ENCODE results near the gene UGT1A1. TPM values are rescaled to one million over a fixed set of nuclear protein-coding genes. Genes with fewer than 3 reads are reported as not detected.

UGT1A1 gene
- not detected for total RNA-seq

- Histone ChIP-seq H3K27me3 (replicated peaks; ENCODE audit: insufficient read depth) (no peaks in the 10 kb centered on the region), H3K9me3 (no peaks in the 10 kb centered on the region), H3K4me1 (ENCODE audit: control insufficient read depth in 1 of 2, low read depth in 2 of 2) (no peaks in the 10 kb centered on the region), H3K4me3 (no peak within 1 kb of the TSS), H3K36me3 (no peaks in the 10 kb centered on the region), H3K27ac (no peak within 1 kb of the TSS)
- DNase-seq (ENCODE audit: low spot score) (no peak), ATAC-seq (ENCODE audit: insufficient number of reproducible peaks, low FRiP score, low read depth) (no peak)
- no peak for TF ChIP-seq CTCF (IDR thresholded peaks at IDR 0.05)
These were observed at the start of gene UGT1A1 for GRCh38 chr2:233760043-233760442. UGT1A1 (plus strand) TSS chr2:233760270; CDS start chr2:233760288, 18 bp downstream.

- Histone ChIP-seq H3K36me3 (no peaks in the 10 kb centered on the region), H3K27ac (no peak overlapping the region), H3K9me3 (no peaks in the 10 kb centered on the region), H3K4me1 (ENCODE audit: control insufficient read depth in 1 of 2, low read depth in 2 of 2) (peaks cover 0 to 4% of the 10 kb centered on the region in 2 donors), H3K27me3 (replicated peaks; ENCODE audit: insufficient read depth) (no peaks in the 10 kb centered on the region), H3K4me3 (no peak overlapping the region)
- peak; percentile 58 for ATAC-seq (ENCODE audit: insufficient number of reproducible peaks, low FRiP score, low read depth)
- no peak for DNase-seq (ENCODE audit: low spot score)
- peak; percentile 75 for TF ChIP-seq CTCF (IDR thresholded peaks at IDR 0.05)
These were observed 48.6 kb upstream of the UGT1A1 start for GRCh38 chr2:233711312-233712008.

GRCh38 chr2:233712611-233713261 lies 47.3 kb upstream of the UGT1A1 start, which contains the start of gene UGT1A5:
UGT1A5 (plus strand) TSS chr2:233712907; CDS start chr2:233712992, 85 bp downstream.
- TF ChIP-seq CTCF (IDR thresholded peaks at IDR 0.05), result no peak
- DNase-seq (ENCODE audit: low spot score) (no peak), ATAC-seq (ENCODE audit: insufficient number of reproducible peaks, low FRiP score, low read depth) (no peak)
- H3K27ac ChIP-seq, result no peak within 1 kb of the TSS
- H3K9me3 ChIP-seq, result no peaks in the 10 kb centered on the region
- H3K36me3 ChIP-seq, result no peaks in the 10 kb centered on the region
- H3K4me1 ChIP-seq (ENCODE audit: control insufficient read depth in 1 of 2, low read depth in 2 of 2), result no peaks in the 10 kb centered on the region
- no peaks in the 10 kb centered on the region for H3K27me3 ChIP-seq (replicated peaks; ENCODE audit: insufficient read depth)
- no peak within 1 kb of the TSS for H3K4me3 ChIP-seq

- Histone ChIP-seq H3K36me3 (no peaks in the 10 kb centered on the region), H3K27me3 (replicated peaks; ENCODE audit: insufficient read depth) (no peaks in the 10 kb centered on the region), H3K9me3 (no peaks in the 10 kb centered on the region), H3K27ac (no peak overlapping the region), H3K4me3 (no peak overlapping the region), H3K4me1 (ENCODE audit: control insufficient read depth in 1 of 2, low read depth in 2 of 2) (no peaks in the 10 kb centered on the region)
- ATAC-seq (ENCODE audit: insufficient number of reproducible peaks, low FRiP score, low read depth) (no peak), DNase-seq (ENCODE audit: low spot score) (no peak)
- TF ChIP-seq CTCF (IDR thresholded peaks at IDR 0.05), result no peak
These were observed 46.8 kb upstream of the UGT1A1 start for GRCh38 chr2:233713262-233713615.

GRCh38 chr2:233714121-233714520 lies 45.9 kb upstream of the UGT1A1 start:
- H3K9me3 ChIP-seq, result no peaks in the 10 kb centered on the region
- no peak overlapping the region for H3K4me3 ChIP-seq
- no peak for ATAC-seq (ENCODE audit: insufficient number of reproducible peaks, low FRiP score, low read depth)
- TF ChIP-seq CTCF (IDR thresholded peaks at IDR 0.05), result no peak
- H3K36me3 ChIP-seq, result no peaks in the 10 kb centered on the region
- DNase-seq (ENCODE audit: low spot score), result no peak
- H3K4me1 ChIP-seq (ENCODE audit: control insufficient read depth in 1 of 2, low read depth in 2 of 2), result no peaks in the 10 kb centered on the region
- H3K27me3 ChIP-seq (replicated peaks; ENCODE audit: insufficient read depth), result no peaks in the 10 kb centered on the region
- H3K27ac ChIP-seq, result no peak overlapping the region
